PC-3 (cell line): ENCODE measurements around the gene SYPL1. TPM values are rescaled to one million over a fixed set of nuclear protein-coding genes. Genes with fewer than 3 reads are reported as not detected.

Experiments used
- ATAC-seq: fragments of 200-7000 bp; cut with Tn5 transposase; 2 replicates; pipeline ENCODE4 v1.9.1; 2020; ENCODE audit warnings: mild to moderate bottlenecking, moderate library complexity
- BruUV-seq: library from RNA; stranded (reverse); fragments of 400-500 nt; replicated peaks from 2 replicates; lab custom pipeline; 2021; lab: Mats Ljungman, UMichigan
- CTCF ChIA-PET: fragments of 300-600 bp; sonication (Branson Sonifier 250); formaldehyde crosslinking; loops from one replicate; lab custom pipeline; 2022; ENCODE audit warnings: antibody characterized with exemption; lab: Charles Lee
- POLR2A ChIA-PET: fragments of 300-600 bp; sonication (Branson Sonifier 250); formaldehyde crosslinking; loops from one replicate; lab custom pipeline; 2022; ENCODE audit warnings: antibody characterized with exemption; ENCODE audit not compliant: unreplicated experiment; lab: Charles Lee
- DNase-seq: peaks from one replicate; pipeline ENCODE4 v3.0.0-alpha.2; 2015
- H2AFZ ChIP-seq: fragments of 300-600 bp; sonication (generic); 2 replicates; pipeline ENCODE4 v1.6.0; 2016; ENCODE audit warnings: antibody characterized with exemption, low read length
- H3F3A ChIP-seq: fragments of 300-600 bp; sonication (generic); one replicate; pipeline ENCODE4 v1.6.0; 2017; ENCODE audit warnings: antibody characterized with exemption, low read length, control low read depth, mild to moderate bottlenecking; ENCODE audit not compliant: unreplicated experiment
- H3K27ac ChIP-seq: fragments of 300-600 bp; sonication (generic); 2 replicates; pipeline ENCODE4 v1.5.1; 2016; ENCODE audit warnings: mild to moderate bottlenecking, low read length
- H3K27me3 ChIP-seq: fragments of 300-600 bp; sonication (generic); 2 replicates; pipeline ENCODE4 v1.6.1; 2016; ENCODE audit warnings: low read length, mixed read lengths
- H3K36me3 ChIP-seq: fragments of 300-600 bp; sonication (generic); 2 replicates; pipeline ENCODE4 v1.6.1; 2016; ENCODE audit warnings: low read depth, mixed run types, low read length, mixed read lengths
- H3K4me1 ChIP-seq: fragments of 300-600 bp; sonication (generic); 2 replicates; pipeline ENCODE4 v1.5.1; 2016; ENCODE audit warnings: low read length; ENCODE audit not compliant: insufficient read depth
- H3K4me2 ChIP-seq: fragments of 300-600 bp; sonication (generic); 2 replicates; pipeline ENCODE4 v1.6.0; 2016; ENCODE audit warnings: low read length
- H3K4me3 ChIP-seq: fragments of 300-600 bp; sonication (generic); 2 replicates; pipeline ENCODE4 v1.5.1; 2016; ENCODE audit warnings: mild to moderate bottlenecking, low read length, mixed read lengths
- H3K79me2 ChIP-seq: fragments of 300-600 bp; sonication (generic); 2 replicates; pipeline ENCODE4 v1.6.1; 2017; ENCODE audit warnings: low read length, mixed read lengths
- H3K9ac ChIP-seq: fragments of 300-600 bp; sonication (generic); 2 replicates; pipeline ENCODE4 v1.6.0; 2016; ENCODE audit warnings: mild to moderate bottlenecking, low read length
- H3K9me2 ChIP-seq: fragments of 300-600 bp; sonication (generic); replicated peaks from 2 replicates; pipeline ENCODE4 v1.6.1; 2016; ENCODE audit warnings: mixed run types, low read length, mixed read lengths
- H3K9me3 ChIP-seq: fragments of 300-600 bp; sonication (generic); 2 replicates; pipeline ENCODE4 v1.6.1; 2016; ENCODE audit warnings: low read length, mixed read lengths
- H4K20me1 ChIP-seq: fragments of 300-600 bp; sonication (generic); 2 replicates; pipeline ENCODE4 v1.6.1; 2016; ENCODE audit warnings: low read length, mixed read lengths
- CTCF ChIP-seq: fragments of 300-600 bp; sonication (generic); conservative IDR thresholded peaks from 2 replicates; pipeline ENCODE4 v1.5.1; 2017; ENCODE audit warnings: antibody characterized with exemption, low read depth, mild to moderate bottlenecking, low read length
- EZH2 ChIP-seq: fragments of 300-600 bp; sonication (generic); IDR thresholded peaks from one replicate; pipeline ENCODE4 v1.6.1; 2017; ENCODE audit warnings: antibody characterized with exemption, mild to moderate bottlenecking, low read length; ENCODE audit not compliant: unreplicated experiment
- EZH2phosphoT487 ChIP-seq: fragments of 300-600 bp; sonication (generic); IDR thresholded peaks from 2 replicates; pipeline ENCODE4 v1.6.1; 2018; ENCODE audit warnings: mild to moderate bottlenecking, antibody characterized with exemption, low read length, borderline replicate concordance
- intact Hi-C: fragments of 100-400 bp; cut with micrococcal nuclease; formaldehyde crosslinking; loops from 2 replicates; pipeline ENCODE4 v1.9.0; 2023
- total RNA-seq: library from RNA; depleted of rRNA; stranded (reverse); fragments of >200 nt; gene quantifications from 2 replicates; pipeline ENCODE4 v1.2.3, GENCODE V29; 2014

SYPL1 gene
- total RNA-seq, 1 experiment from 2014 or later: 45.9 TPM

DNA sequence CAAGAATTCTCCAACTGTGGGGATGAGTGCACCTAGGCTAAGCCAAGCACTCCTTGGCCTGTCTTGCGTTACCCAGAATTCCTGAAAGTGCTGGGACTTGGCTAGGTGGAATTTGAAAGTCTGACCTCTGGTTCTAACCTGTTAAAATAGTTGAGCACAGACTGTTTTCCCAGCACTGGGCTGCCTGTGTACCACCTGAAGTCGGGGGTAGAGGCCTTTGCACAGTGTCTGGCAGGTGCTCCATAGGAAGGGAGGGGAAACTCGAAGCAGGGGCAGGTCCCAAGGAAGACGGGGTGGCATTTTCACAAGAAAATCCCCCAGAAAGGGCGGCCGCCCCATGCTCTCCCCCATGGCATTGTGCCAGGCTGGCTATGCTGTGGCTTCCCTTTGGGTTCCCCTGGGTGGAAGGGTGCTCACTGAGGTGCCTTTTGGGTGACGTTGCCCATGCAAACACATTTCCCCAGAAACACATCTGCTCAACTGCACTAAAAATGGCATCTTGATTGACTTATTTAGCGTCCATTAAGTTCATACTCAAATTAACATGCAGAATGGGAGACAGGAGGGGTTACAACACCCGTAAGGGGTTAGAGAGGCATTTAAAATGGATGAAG is 62.9 kb downstream of the SYPL1 start:
- no peak for ATAC-seq
- no TSS peak for BruUV-seq
- Histone ChIP-seq H3K9me2 (no peaks in the 10 kb centered on the region), H3F3A (no peaks in the 10 kb centered on the region), H3K27me3 (no peaks in the 10 kb centered on the region), H3K27ac (no peak overlapping the region), H3K9ac (no peak overlapping the region), H4K20me1 (no peaks in the 10 kb centered on the region), H3K4me2 (no peak overlapping the region), H3K4me3 (no peak overlapping the region), H3K79me2 (no peaks in the 10 kb centered on the region), H2AFZ (no peak overlapping the region), H3K4me1 (peaks cover 14% of the 10 kb centered on the region), H3K9me3 (no peaks in the 10 kb centered on the region), H3K36me3 (no peaks in the 10 kb centered on the region)
- ChIA-PET CTCF (interaction anchor here (2.6 kb wide), 1 partner anchor 105 kb away, joined by 10 read pairs; no protein-coding TSS in a partner anchor), POLR2A (no interaction called here)
- DNase-seq: no peak
- TF ChIP-seq EZH2phosphoT487: no peak
- no peak for TF ChIP-seq EZH2
- no peak for TF ChIP-seq CTCF
- intact Hi-C loops: loop anchor here (10.0 kb wide), 1 partner anchor 654 kb away; no protein-coding TSS in a partner anchor

DNA sequence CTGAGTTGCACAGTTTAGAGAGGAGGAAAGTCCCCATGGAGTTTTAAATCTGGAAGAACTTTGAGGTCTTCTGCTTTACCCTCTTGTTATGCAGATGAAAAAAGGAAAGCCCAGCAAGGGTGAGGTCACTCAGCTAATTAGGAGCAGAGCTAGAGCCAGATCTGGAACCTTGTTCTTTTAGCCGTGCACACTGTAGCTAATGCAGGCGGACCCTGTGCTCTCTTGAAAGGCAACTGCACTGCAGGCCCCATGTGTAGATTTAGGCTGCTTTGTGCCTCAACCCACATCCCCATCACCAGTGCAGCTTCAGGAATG is 63.4 kb downstream of the SYPL1 start:
- POLR2A ChIA-PET: interaction anchor here (0.5 kb wide), 1 partner anchor 294 kb away, joined by 7 read pairs; no protein-coding TSS in a partner anchor
- Histone ChIP-seq H3K4me1 (peaks cover 14% of the 10 kb centered on the region), H3K79me2 (no peaks in the 10 kb centered on the region), H4K20me1 (no peaks in the 10 kb centered on the region), H2AFZ (no peak overlapping the region), H3K9me2 (no peaks in the 10 kb centered on the region), H3K27ac (no peak overlapping the region), H3K9ac (no peak overlapping the region), H3K4me2 (no peak overlapping the region), H3F3A (no peaks in the 10 kb centered on the region), H3K36me3 (no peaks in the 10 kb centered on the region), H3K9me3 (no peaks in the 10 kb centered on the region), H3K4me3 (no peak overlapping the region), H3K27me3 (no peaks in the 10 kb centered on the region)
- TF ChIP-seq EZH2 (no peak), CTCF (no peak), EZH2phosphoT487 (no peak)
- intact Hi-C loops: loop anchor here (10.0 kb wide), 1 partner anchor 654 kb away; no protein-coding TSS in a partner anchor
- CTCF ChIA-PET: no interaction called here
- DNase-seq (no peak), ATAC-seq (no peak)
- no TSS peak for BruUV-seq
